ENCODE data around the gene LIMCH1. TPM values are rescaled to one million over a fixed set of nuclear protein-coding genes. Genes with fewer than 3 reads are reported as not detected.
A peak's percentile ranks its signal among the peaks of the same experiment; 100 is the strongest.
"Not testable (repeated sequence)": the region's sequence is repeated elsewhere in the genome, so short reads cannot be mapped to it uniquely, and the experiment has no call there.

Gene LIMCH1
- total RNA-seq, 2 donors from 2014 or later: 7.2 to 9.5 TPM

GRCh38 chr4:41625531-41625930, 87.6 kb downstream of the LIMCH1 start:
- intact Hi-C loops (cut with DNase I, micrococcal nuclease): no loop called here
- ATAC-seq: no peak
- no peak for DNase-seq

GRCh38 chr4:41628936-41629335, 91.0 kb downstream of the LIMCH1 start:
- ATAC-seq (no peak), DNase-seq (no peak)
- intact Hi-C loops (cut with DNase I, micrococcal nuclease): no loop called here

- no peak for ATAC-seq
- intact Hi-C loops (cut with DNase I, micrococcal nuclease): no loop called here
- DNase-seq: no peak
These were observed 93.6 kb downstream of the LIMCH1 start for GRCh38 chr4:41631523-41631922.

- no peak for DNase-seq
- ATAC-seq: no peak
- intact Hi-C loops (cut with DNase I, micrococcal nuclease): no loop called here
These were observed 94.6 kb downstream of the LIMCH1 start for GRCh38 chr4:41632481-41633073.

GRCh38 chr4:41633321-41633720, 95.4 kb downstream of the LIMCH1 start:
- DNase-seq: no peak
- intact Hi-C loops (cut with DNase I, micrococcal nuclease): no loop called here
- ATAC-seq: no peak

GRCh38 chr4:41635441-41635840, 97.5 kb downstream of the LIMCH1 start:
- intact Hi-C loops (cut with DNase I, micrococcal nuclease): no loop called here
- DNase-seq (no peak), ATAC-seq (no peak)

GRCh38 chr4:41638203-41638602, 100.2 kb downstream of the LIMCH1 start:
- ATAC-seq (no peak), DNase-seq (no peak)
- intact Hi-C loops (cut with DNase I, micrococcal nuclease): no loop called here

- no peak for ATAC-seq
- no peak for DNase-seq
- intact Hi-C loops (cut with DNase I, micrococcal nuclease): no loop called here
These were observed 100.9 kb downstream of the LIMCH1 start for GRCh38 chr4:41638866-41639265.

GRCh38 chr4:41639291-41639690, 101.3 kb downstream of the LIMCH1 start:
- ATAC-seq (no peak), DNase-seq (no peak)
- intact Hi-C loops (cut with DNase I, micrococcal nuclease): no loop called here

- no peak for DNase-seq
- intact Hi-C loops (cut with DNase I, micrococcal nuclease): loop anchor here in 1 of 2 donors (5.0 kb wide), 1 partner anchor 359 kb away; no protein-coding TSS in a partner anchor
- no peak for ATAC-seq
These were observed 102.9 kb downstream of the LIMCH1 start for GRCh38 chr4:41640906-41641305.

GRCh38 chr4:41642746-41643145, 104.8 kb downstream of the LIMCH1 start:
- intact Hi-C loops (cut with DNase I, micrococcal nuclease): loop anchor here in 1 of 2 donors (5.0 kb wide), 1 partner anchor 360 kb away; no protein-coding TSS in a partner anchor
- DNase-seq, ATAC-seq: not testable (repeated sequence)

GRCh38 chr4:41643331-41643730, 105.4 kb downstream of the LIMCH1 start:
- ATAC-seq (no peak), DNase-seq (no peak)
- intact Hi-C loops (cut with DNase I, micrococcal nuclease): loop anchor here in 1 of 2 donors (5.0 kb wide), 1 partner anchor 361 kb away; no protein-coding TSS in a partner anchor

- DNase-seq (peak; percentile 46 to 82), ATAC-seq (peak; percentile 95)
- intact Hi-C loops (cut with DNase I, micrococcal nuclease): loop anchor here in 1 of 2 donors (5.0 kb wide), 1 partner anchor 362 kb away; no protein-coding TSS in a partner anchor
These were observed 106.4 kb downstream of the LIMCH1 start for GRCh38 chr4:41644288-41644914.

GRCh38 chr4:41644915-41645295, 106.9 kb downstream of the LIMCH1 start:
- ATAC-seq (no peak), DNase-seq (no peak)
- intact Hi-C loops (cut with DNase I, micrococcal nuclease): loop anchor here in 1 of 2 donors (5.0 kb wide), 1 partner anchor 363 kb away; no protein-coding TSS in a partner anchor

- intact Hi-C loops (cut with DNase I, micrococcal nuclease): no loop called here
- DNase-seq (no peak), ATAC-seq (no peak)
These were observed 107.9 kb downstream of the LIMCH1 start for GRCh38 chr4:41645728-41646390.

- DNase-seq (no peak), ATAC-seq (no peak)
- intact Hi-C loops (cut with DNase I, micrococcal nuclease): no loop called here
These were observed 108.9 kb downstream of the LIMCH1 start for GRCh38 chr4:41646862-41647261.

GRCh38 chr4:41647383-41647782, 109.4 kb downstream of the LIMCH1 start:
- intact Hi-C loops (cut with DNase I, micrococcal nuclease): no loop called here
- ATAC-seq (no peak), DNase-seq (no peak)

GRCh38 chr4:41651150-41651549, 113.2 kb downstream of the LIMCH1 start:
- ATAC-seq; DNase-seq; intact Hi-C loops (cut with DNase I, micrococcal nuclease): not testable (repeated sequence)

- intact Hi-C loops (cut with DNase I, micrococcal nuclease): no loop called here
These were observed 115.0 kb downstream of the LIMCH1 start for GRCh38 chr4:41652971-41653370.

GRCh38 chr4:41653523-41653922, 115.6 kb downstream of the LIMCH1 start:
- ATAC-seq (no peak), DNase-seq (no peak)
- intact Hi-C loops (cut with DNase I, micrococcal nuclease): no loop called here

More at GRCh38 chr4:41652971-41653370, 115.0 kb downstream of the LIMCH1 start:
- DNase-seq: no peak
- ATAC-seq: no peak

Data from left colon (tissue), 2 donors.